Suppressor macrophage treated with lipopolysaccharide for 1 hour (primary cell): Measurements from ENCODE around the gene ADAMTS10.
A peak's percentile ranks its signal among the peaks of the same experiment; 100 is the strongest.
"Not testable (repeated sequence)": the region's sequence is repeated elsewhere in the genome, so short reads cannot be mapped to it uniquely, and the experiment has no call there.

ENCODE experiments used
- DNase-seq, 3 donors: peaks; one replicate each; pipeline ENCODE4 v3.0.0-alpha.2; 2020 to 2022

Gene ADAMTS10

DNA sequence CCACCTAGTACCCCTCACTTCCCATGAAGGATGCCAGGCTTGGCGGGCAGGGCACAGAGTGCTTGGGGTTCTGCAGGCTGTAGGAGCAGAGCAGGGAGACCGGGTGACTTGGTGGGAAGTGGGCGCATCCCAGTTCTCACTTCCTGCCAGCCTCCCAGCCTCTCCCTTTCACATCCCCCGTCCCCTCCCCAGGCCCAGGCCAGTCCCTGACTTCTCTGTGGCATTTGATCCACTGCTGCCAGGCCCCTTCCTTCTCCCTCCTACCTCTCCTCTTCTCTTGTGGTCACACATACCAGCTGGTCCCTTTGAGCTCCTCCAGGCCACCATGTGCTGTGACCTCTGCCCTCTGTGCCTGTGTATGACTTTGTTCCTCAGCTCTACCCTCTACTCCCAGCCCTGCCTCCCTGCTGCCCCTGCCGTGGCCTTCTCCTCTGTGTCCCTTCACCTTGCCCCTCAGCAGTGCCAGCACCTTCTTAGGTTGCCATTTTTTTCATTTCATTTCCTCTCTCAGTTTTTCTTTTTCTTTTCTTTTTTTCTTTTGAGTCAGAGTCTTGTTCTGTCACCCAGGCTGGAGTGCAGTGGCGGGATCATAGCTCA, 52.8 kb downstream of the ADAMTS10 start:
- peak in 2 of 3 donors; percentile 26 to 59 for DNase-seq

DNA sequence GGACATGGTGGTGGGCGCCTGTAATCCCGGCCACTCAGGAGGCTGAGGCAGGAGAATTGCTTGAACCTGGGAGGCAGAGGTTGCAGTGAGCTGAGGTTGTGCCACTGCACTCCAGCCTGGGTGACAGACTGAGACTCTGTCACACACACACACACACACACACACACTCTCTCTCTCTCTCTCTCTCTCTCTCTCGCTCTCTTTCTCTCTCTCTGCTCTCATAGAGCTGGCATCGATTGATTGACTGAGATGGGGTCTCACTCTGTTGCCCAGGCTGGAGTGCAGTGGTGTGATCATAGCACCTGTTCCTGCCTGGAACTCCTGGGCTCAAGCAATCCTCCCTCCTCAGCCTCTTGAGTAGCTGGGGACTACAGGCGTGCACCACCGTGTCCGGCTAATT, 56.8 kb downstream of the ADAMTS10 start:
- not testable (repeated sequence) for DNase-seq

DNA sequence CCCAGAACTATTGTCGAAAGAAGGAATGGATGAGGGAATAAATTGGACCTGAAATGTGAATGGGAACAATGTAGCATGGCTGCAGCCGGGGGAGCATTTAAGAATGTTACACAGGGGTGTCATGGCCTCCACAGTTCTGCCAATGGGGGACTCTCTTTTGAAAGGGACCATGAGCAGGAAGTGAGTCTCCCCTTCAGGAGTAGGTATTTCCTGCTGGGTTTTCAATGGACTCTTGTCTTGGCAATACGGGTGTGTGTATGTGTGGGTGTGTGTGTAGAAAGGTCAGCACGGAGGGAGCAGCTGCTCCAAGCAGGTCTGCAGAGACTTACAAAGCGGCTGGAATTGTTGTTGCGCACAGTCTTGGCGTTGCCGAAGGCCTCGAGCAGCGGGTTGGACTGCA, 57.7 kb downstream of the ADAMTS10 start:
- no peak for DNase-seq

DNA sequence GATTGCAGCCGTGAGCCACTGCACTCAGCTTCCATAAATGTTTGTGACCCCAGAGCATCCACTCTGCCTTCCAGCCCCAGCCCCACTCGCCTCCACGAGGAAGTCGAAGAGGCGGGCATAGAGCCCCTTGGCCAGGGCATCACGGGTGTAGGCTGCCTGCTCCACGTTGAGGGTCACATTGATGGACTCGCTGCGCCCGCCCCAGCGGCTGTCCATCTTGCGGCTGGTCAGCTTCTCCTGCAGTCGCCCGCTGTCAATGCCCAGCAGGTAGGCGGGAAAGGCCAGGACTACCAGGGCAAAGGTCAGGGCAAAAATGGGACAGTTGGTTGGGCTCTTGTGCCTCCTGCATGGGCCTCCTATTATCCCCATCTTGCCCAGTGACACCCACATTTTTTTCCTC, 60.4 kb downstream of the ADAMTS10 start:
- DNase-seq = no peak

DNA sequence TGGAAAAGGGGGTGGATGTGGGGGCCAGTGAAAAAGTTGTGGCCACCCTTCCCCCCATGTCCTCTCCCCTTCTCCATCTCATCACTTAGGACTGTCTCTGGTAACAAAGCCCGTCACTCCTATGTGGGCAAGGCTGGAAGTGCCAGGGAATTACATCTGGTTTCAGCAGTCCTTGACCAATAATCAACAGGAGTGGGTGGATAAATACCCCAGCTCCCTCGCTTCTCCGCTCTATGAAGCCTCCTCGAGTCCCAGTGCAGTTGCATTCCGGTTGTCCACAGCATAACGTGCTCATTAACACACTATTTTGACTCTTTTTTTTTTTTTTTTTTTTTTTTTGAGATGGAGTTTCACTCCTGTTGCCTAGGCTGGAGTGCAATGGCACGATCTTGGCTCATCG, 64.8 kb downstream of the ADAMTS10 start:
- DNase-seq = no peak

DNA sequence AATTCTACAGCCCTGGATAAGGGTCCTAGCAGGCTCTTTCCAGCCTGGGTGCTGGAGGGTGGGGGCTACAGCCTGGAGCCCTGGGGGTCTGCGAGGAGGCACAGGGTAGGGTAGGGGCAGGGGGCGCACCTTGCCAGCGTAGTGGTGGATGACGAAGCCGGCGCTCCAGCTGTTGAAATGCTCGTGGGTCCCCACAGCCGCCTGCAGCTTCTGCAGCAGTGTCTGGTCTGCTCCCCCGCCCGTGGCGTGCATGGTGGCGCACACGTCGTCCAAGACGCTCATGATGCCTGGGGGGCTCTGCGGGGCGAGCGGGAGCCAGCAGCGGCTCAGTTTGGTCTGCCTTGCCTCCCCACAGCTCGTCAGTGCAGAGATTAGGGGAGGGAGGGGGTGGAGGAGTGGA, 66.3 kb downstream of the ADAMTS10 start:
- DNase-seq = no peak

GRCh38 chr19:8539621-8540149, 70.8 kb downstream of the ADAMTS10 start:
- no peak for DNase-seq

- DNase-seq = no peak
These were observed 73.4 kb downstream of the ADAMTS10 start for GRCh38 chr19:8537099-8537498.

- no peak for DNase-seq
These were observed 74.2 kb downstream of the ADAMTS10 start for GRCh38 chr19:8536282-8536681.

- DNase-seq = no peak
These were observed 78.3 kb downstream of the ADAMTS10 start for GRCh38 chr19:8532225-8532624.

DNA sequence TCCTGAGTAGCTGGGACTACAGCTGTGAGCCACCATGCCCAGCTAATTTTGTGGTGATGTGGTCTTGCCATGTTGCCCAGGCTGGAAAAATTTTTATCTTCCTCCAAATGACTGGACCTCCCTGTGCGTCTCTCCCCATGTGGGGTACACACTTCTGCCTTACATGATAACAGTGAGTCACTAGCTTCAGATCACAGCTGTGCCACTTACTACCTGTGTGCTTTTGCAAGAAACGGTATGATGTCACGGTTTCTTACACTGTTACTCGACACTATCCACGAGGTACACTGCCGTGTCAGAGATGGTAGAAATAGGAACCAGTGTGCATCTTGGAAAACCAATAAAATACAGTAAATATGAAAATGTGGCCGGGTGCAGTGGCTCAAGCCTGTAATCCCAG, 79.0 kb downstream of the ADAMTS10 start:
- DNase-seq = no peak
